HG02852 (cell line): ENCODE measurements around the gene PRRC1.

ENCODE experiments used
- ATAC-seq: cut with Tn5 transposase; IDR thresholded peaks from one replicate; pipeline ENCODE4 v1.9.1; 2021; ENCODE audit warnings: mild to moderate bottlenecking, moderate library complexity; ENCODE audit not compliant: unreplicated experiment

The PRRC1 gene

GRCh38 chr5:127602896-127603844 is 85.7 kb downstream of the PRRC1 start:
- no peak for ATAC-seq
